K562 (cell line): ENCODE data around the gene ATXN7L2. TPM values are rescaled to one million over a fixed set of nuclear protein-coding genes. Genes with fewer than 3 reads are reported as not detected.

Experiments used
- ATAC-seq: fragments of 200-7000 bp; cut with Tn5 transposase; 3 replicates; pipeline ENCODE4 v1.9.1; 2020; ENCODE audit warnings: moderate library complexity
- BruUV-seq: library from RNA; stranded (reverse); fragments of 400-500 nt; replicated peaks from 2 replicates; lab custom pipeline; 2021; lab: Mats Ljungman, UMichigan
- CTCF ChIA-PET: fragments of 300-600 bp; formaldehyde crosslinking; extraction: SDS; loops from one replicate; lab custom pipeline; 2021; ENCODE audit warnings: low intra/inter-chr PET ratio; lab: Yijun Ruan, JAX
- POLR2A ChIA-PET: fragments of 300-600, 350-650 bp; sonication (Branson Sonifier 250); formaldehyde crosslinking; extraction: SDS; loops from one replicate; lab custom pipeline; 2021; ENCODE audit warnings: antibody characterized with exemption, inconsistent platforms; lab: Yijun Ruan, JAX
- DNase-seq, 4 experiments: peaks; one replicate each; pipeline versions ENCODE4 v3.0.0 to v3.0.0-alpha.2; 2011 to 2018; ENCODE audit warnings: low spot score in 3 of 4, mixed read lengths in 3 of 4; ENCODE audit errors: extremely low read depth in 1 of 4
- FAIRE-seq: peaks from 2 replicates; lab custom pipeline; 2011; peaks lifted over from hg19 to GRCh38; lab: Jason Lieb, UNC
- H2AFZ ChIP-seq: 2 replicates; pipeline ENCODE4 v1.6.0; 2011; ENCODE audit warnings: low read depth, low read length, control low read depth, inconsistent platforms
- H3K27ac ChIP-seq: fragments of 200-600 bp; 3 replicates; pipeline ENCODE4 v1.8.0; 2011; ENCODE audit warnings: low read depth, mild to moderate bottlenecking, control low read depth, inconsistent platforms, low read length, moderate library complexity, mixed read lengths; ENCODE audit errors: extremely low read depth
- H3K27me3 ChIP-seq, 2 experiments: fragments of 300-600 bp in 1 of 2; 2 replicates in 1 of 2; 3 replicates in 1 of 2; pipeline versions ENCODE4 v1.6.0 to v1.8.0; 2011; ENCODE audit warnings: inconsistent platforms in 2 of 2, low read length in 2 of 2, mild to moderate bottlenecking in 1 of 2, mixed read lengths in 1 of 2, moderate library complexity in 1 of 2; ENCODE audit not compliant: control insufficient read depth in 2 of 2, insufficient read depth in 2 of 2
- H3K36me3 ChIP-seq: fragments of 300-600 bp; 3 replicates; pipeline ENCODE4 v1.8.0; 2011; ENCODE audit warnings: mild to moderate bottlenecking, low read length, inconsistent platforms; ENCODE audit not compliant: control insufficient read depth, insufficient read depth
- H3K4me1 ChIP-seq, 2 experiments: fragments of 200-600 bp in 1 of 2; replicated peaks in 1 of 2; 2 replicates in 1 of 2; 3 replicates in 1 of 2; pipeline versions ENCODE4 v1.5.1 to v1.8.0; 2011; ENCODE audit warnings: inconsistent platforms in 2 of 2, low read length in 2 of 2, mild to moderate bottlenecking in 1 of 2, mixed read lengths in 1 of 2, moderate library complexity in 1 of 2; ENCODE audit not compliant: control insufficient read depth in 2 of 2, insufficient read depth in 2 of 2
- H3K4me2 ChIP-seq: 2 replicates; pipeline ENCODE4 v1.6.1; 2011; ENCODE audit warnings: low read length, control low read depth, inconsistent platforms, mixed read lengths; ENCODE audit not compliant: insufficient read depth
- H3K4me3 ChIP-seq: fragments of 200-600 bp; sonication (generic), shearing (Covaris generic); 2 replicates; pipeline ENCODE4 v1.5.1; 2016; ENCODE audit warnings: control low read depth, inconsistent platforms
- H3K79me2 ChIP-seq: fragments of 200-600 bp; 3 replicates; pipeline ENCODE4 v1.8.0; 2011; ENCODE audit warnings: low read length, inconsistent platforms; ENCODE audit not compliant: control insufficient read depth, insufficient read depth
- H3K9ac ChIP-seq, 2 experiments: 2 replicates each; pipeline versions ENCODE4 v1.6.0 to v1.6.1; 2011; ENCODE audit warnings: low read depth in 2 of 2, low read length in 2 of 2, control low read depth in 1 of 2, inconsistent platforms in 1 of 2, mild to moderate bottlenecking in 1 of 2, mixed read lengths in 1 of 2; ENCODE audit not compliant: insufficient read depth in 1 of 2
- H3K9me1 ChIP-seq: one replicate; pipeline ENCODE4 v1.6.0; 2011; ENCODE audit warnings: inconsistent platforms, mild to moderate bottlenecking, low read length, moderate library complexity; ENCODE audit not compliant: control insufficient read depth, insufficient read depth
- H3K9me3 ChIP-seq: replicated peaks from 2 replicates; pipeline ENCODE4 v1.5.1; 2011; ENCODE audit warnings: low read depth, low read length, inconsistent platforms; ENCODE audit not compliant: control insufficient read depth, insufficient read depth
- H4K20me1 ChIP-seq: replicated peaks from 2 replicates; pipeline ENCODE4 v1.6.1; 2011; ENCODE audit warnings: low read length, inconsistent platforms, mixed read lengths; ENCODE audit not compliant: control insufficient read depth, insufficient read depth
- ARNT ChIP-seq, 2 experiments: fragments of 450-650 bp; IDR thresholded peaks; 2 replicates each; pipeline ENCODE4 v1.6.1; 2016; ENCODE audit warnings: mild to moderate bottlenecking in 1 of 2
- CTCF ChIP-seq, 3 experiments: IDR thresholded peaks in 2 of 3; conservative IDR thresholded peaks in 1 of 3; 2 replicates each; pipeline ENCODE4 v1.5.1; 2011 to 2012; ENCODE audit warnings: low read length in 3 of 3, mild to moderate bottlenecking in 3 of 3, control low read depth in 2 of 3, improper control_type of control experiment in 1 of 3, inconsistent platforms in 1 of 3, low read depth in 1 of 3, mixed read lengths in 1 of 3, moderate library complexity in 1 of 3; ENCODE audit not compliant: insufficient read depth in 2 of 3
- HNRNPL ChIP-seq: fragments of 200-400 bp; formaldehyde crosslinking; IDR thresholded peaks from 2 replicates; pipeline ENCODE4 v1.6.1; 2017; ENCODE audit warnings: low read depth, mild to moderate bottlenecking, low read length
- MYBL2 ChIP-seq, 2 experiments: fragments of 450-650 bp in 1 of 2; sonication (generic) in 1 of 2; formaldehyde crosslinking in 1 of 2; IDR thresholded peaks; 2 replicates each; pipeline versions ENCODE4 v1.6.1 to v1.8.1; 2017 to 2022; ENCODE audit warnings: borderline replicate concordance in 1 of 2, inconsistent platforms in 1 of 2, low read depth in 1 of 2, mild to moderate bottlenecking in 1 of 2, missing genetic modification reagents in 1 of 2, moderate library complexity in 1 of 2
- RAD21 ChIP-seq, 2 experiments: fragments of 250-450 bp in 1 of 2; fragments of 450-650 bp in 1 of 2; sonication (Bioruptor Pico) in 1 of 2; formaldehyde crosslinking in 1 of 2; IDR thresholded peaks in 1 of 2; conservative IDR thresholded peaks in 1 of 2; 2 replicates each; pipeline versions ENCODE4 v1.4.0 to v1.8.0; 2020 to 2022; ENCODE audit warnings: mild to moderate bottlenecking in 2 of 2, moderate library complexity in 1 of 2
- ZKSCAN1 ChIP-seq: fragments of 150-350 bp; IDR thresholded peaks from 2 replicates; pipeline ENCODE4 v1.6.1; 2016; ENCODE audit warnings: low read depth, low read length
- ZNF263 ChIP-seq: sonication (generic); formaldehyde crosslinking; IDR thresholded peaks from 2 replicates; pipeline ENCODE4 v1.8.0; 2022; ENCODE audit warnings: mild to moderate bottlenecking, missing genetic modification reagents, borderline replicate concordance
- WGBS: fragments of 100-300 bp; shearing (Covaris generic); methylation state at CpG from one replicate; pipeline ENCODE4 v1.1.6; 2016; ENCODE audit warnings: low coverage, mixed read lengths; ENCODE audit not compliant: insufficient coverage; ENCODE audit errors: missing lambda C conversion rate; 5-methylcytosine and 5-hydroxymethylcytosine counted together
- in situ Hi-C: fragments of 300-500 bp; cut with MboI; formaldehyde crosslinking; loops from 4 replicates; pipeline ENCODE4 v1.15.0; 2018; ENCODE audit warnings: inconsistent platforms, mixed read lengths
- intact Hi-C: fragments of 100-400 bp; cut with micrococcal nuclease; formaldehyde crosslinking; loops from 2 replicates; pipeline ENCODE4 v1.14.2; 2022
- polyA plus RNA-seq, 8 experiments: library from polyadenylated mRNA; depleted of rRNA in 4 of 8; stranded (reverse) in 5 of 8; unstranded in 3 of 8; fragments of >200 nt; fragmentation: Nextera tagmentation in 2 of 8; fragmentation: Illumina TruSeq in 1 of 8; extraction: Ambion mirVana in 2 of 8; extraction: Trizol in 1 of 8; gene quantifications; 2 replicates each; pipeline versions ENCODE4 v1.2.1 to v1.2.3, GENCODE V29; 2011 to 2014; ENCODE audit warnings: inconsistent platforms in 1 of 8, missing spikeins in 1 of 8
- total RNA-seq, 7 experiments: library from RNA; depleted of rRNA in 6 of 7; stranded (reverse); fragments of >200 nt in 6 of 7; fragmentation: Illumina TruSeq in 2 of 7; extraction: Trizol in 2 of 7; gene quantifications; 2 replicates each; pipeline versions ENCODE4 v1.2.1 to v1.2.3, GENCODE V29; 2011 to 2021; ENCODE audit warnings: low replicate concordance in 1 of 7

The ATXN7L2 gene
- total and polyA plus RNA-seq, 9 of the 15 experiments (the other 6 are each of a cell fraction or from before 2014, with no cell fraction given) = 0.21 to 10.4 (median 5.8) TPM

- 54% methylated on average over 4 of the region's 5 CpGs for WGBS
- peaks cover 9% of the 10 kb centered on the region; the same call in 2 of the 3 replicates for H3K79me2 ChIP-seq
- H3K4me3 ChIP-seq = no peak overlapping the region
- H4K20me1 ChIP-seq = no peaks in the 10 kb centered on the region
- no TSS peak for BruUV-seq
- POLR2A ChIA-PET = interaction anchor here (1.0 to 4.1 kb wide), 3 partner anchors 27 to 233 kb away, joined by 4 to 21 read pairs (median 4); no protein-coding TSS in a partner anchor
- no peak overlapping the region for H3K4me2 ChIP-seq
- in situ Hi-C loops = no loop called here
- H3K9ac ChIP-seq = no peak overlapping the region; a peak in 1 of 4 replicates
- H2AFZ ChIP-seq = no peak overlapping the region
- H3K27me3 ChIP-seq = 0 out of 5 replicates have a peak, but pooled peaks cover 0 to 1% of the 10 kb centered on the region in 2 experiments
- intact Hi-C loops = no loop called here
- H3K9me3 ChIP-seq = no peaks in the 10 kb centered on the region
- H3K27ac ChIP-seq = no peak overlapping the region
- CTCF ChIA-PET = interaction anchor here (0.6 kb wide), 2 partner anchors 89 to 155 kb away, joined by 3 read pairs; no protein-coding TSS in a partner anchor
- DNase-seq (no peak), FAIRE-seq (no peak), ATAC-seq (no peak)
- peaks cover 56% of the 10 kb centered on the region; the same call in 2 of the 3 replicates for H3K36me3 ChIP-seq
- no peaks in the 10 kb centered on the region for H3K9me1 ChIP-seq
- H3K4me1 ChIP-seq = peaks cover 12 to 31% of the 10 kb centered on the region in 2 experiments; a peak in 4 of 5 replicates
- TF ChIP-seq ARNT (IDR thresholded peaks at IDR 0.05) (no peak), ZKSCAN1 (no peak), MYBL2 (IDR thresholded peaks at IDR 0.05; ENCODE audit: low read depth) (no peak), MYBL2 (CRISPR knock-in tag; IDR thresholded peaks at IDR 0.05; ENCODE audit: borderline replicate concordance) (no peak), ZNF263 (CRISPR knock-in tag) (no peak)
These were observed 3.6 kb downstream of the ATXN7L2 start for GRCh38 chr1:109487261-109487660.

DNA sequence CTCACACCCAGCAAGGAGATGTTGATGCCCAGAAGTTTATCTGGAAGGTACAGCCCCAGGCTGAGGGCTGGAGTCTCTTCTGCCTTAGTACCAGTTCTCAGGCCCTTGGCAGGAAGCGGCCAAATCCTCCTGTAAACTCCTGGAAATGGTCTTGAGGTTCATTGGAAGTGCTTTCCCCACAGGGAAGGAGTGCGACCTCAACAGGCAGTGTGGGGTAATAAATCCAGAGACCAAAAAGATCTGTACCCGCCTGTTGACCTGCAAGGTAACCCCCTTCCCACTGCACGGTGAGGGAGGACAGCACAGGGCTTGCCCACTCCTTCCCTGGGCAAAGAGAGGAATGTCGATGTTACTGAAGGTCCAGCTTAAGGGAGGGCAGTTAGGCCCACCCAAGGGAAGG is 4.5 kb downstream of the ATXN7L2 start:
- Histone ChIP-seq H3K9me1 (no peaks in the 10 kb centered on the region), H3K27ac (no peak overlapping the region), H3K4me1 (peaks cover 11 to 27% of the 10 kb centered on the region in 2 experiments; a peak in 4 of 5 replicates), H3K27me3 (no peaks in the 10 kb centered on the region), H3K4me2 (no peak overlapping the region), H2AFZ (no peak overlapping the region), H3K9me3 (no peaks in the 10 kb centered on the region), H3K79me2 (peaks cover 9% of the 10 kb centered on the region; the same call in 2 of the 3 replicates), H3K36me3 (peaks cover 56% of the 10 kb centered on the region; the same call in 2 of the 3 replicates), H4K20me1 (no peaks in the 10 kb centered on the region), H3K4me3 (no peak overlapping the region), H3K9ac (no peak overlapping the region; a peak in 1 of 4 replicates)
- 0 out of 3 replicates have a peak, but pooled peaks have one; percentile 5 for ATAC-seq
- WGBS = 44% methylated on average over 5 of the region's 5 CpGs
- DNase-seq = peak; percentile 46 to 67 (median 56)
- in situ Hi-C loops = no loop called here
- BruUV-seq = no TSS peak
- ChIA-PET POLR2A (interaction anchor here (0.8 to 1.5 kb wide), 3 partner anchors 20 to 275 kb away, joined by 3 to 4 read pairs (median 3); partner anchors contain the start of gene SARS1), CTCF (no interaction called here)
- intact Hi-C loops = no loop called here
- no peak for FAIRE-seq
- peak in 1 of 2 experiments; percentile 28; a peak in 1 of 4 replicates for TF ChIP-seq RAD21 (CRISPR knock-in tag; conservative IDR thresholded peaks at IDR 0.05 in 1 of 2, IDR thresholded peaks at IDR 0.05 in 1 of 2)
- TF ChIP-seq HNRNPL = no peak
- peak; percentile 40 to 63 (median 56); a peak in 5 of 6 replicates for TF ChIP-seq CTCF (IDR thresholded peaks at IDR 0.05 in 2 of 3, conservative IDR thresholded peaks at IDR 0.05 in 1 of 3; ENCODE audit: insufficient read depth in 2 of 3, low read depth in 1 of 3, low read length in 3 of 3)
